Transverse colon (tissue), 4 donors: ENCODE results near the gene PIEZO1.

Source experiments
- EP300 ChIP-seq: sonication (generic); formaldehyde crosslinking; IDR thresholded peaks from one replicate; pipeline ENCODE4 v1.6.1; 2017; ENCODE audit warnings: antibody characterized with exemption, low read depth
- POLR2A ChIP-seq: fragments of 450-650 bp; IDR thresholded peaks from one replicate; pipeline ENCODE4 v1.6.1; 2016; ENCODE audit warnings: antibody characterized with exemption, mild to moderate bottlenecking, moderate library complexity
- POLR2AphosphoS5 ChIP-seq, 3 donors: sonication (generic); formaldehyde crosslinking; IDR thresholded peaks; one replicate each; pipeline ENCODE4 v1.6.1; 2016; ENCODE audit warnings: antibody characterized with exemption in 3 of 3
- TF ChIP-seq, protein P1 (sequence below), 5 experiments: fragments of 200-600 bp in 3 of 5; fragments of 450-650 bp in 2 of 5; sonication (generic) in 3 of 5; IDR thresholded peaks; 1 replicate in 2 of 5; 2 replicates in 3 of 5; pipeline ENCODE4 v1.5.1; 2016 to 2017; ENCODE audit warnings: antibody characterized with exemption in 5 of 5, inconsistent platforms in 3 of 5, mild to moderate bottlenecking in 2 of 5, moderate library complexity in 1 of 5

- TF ChIP-seq, protein P1, sequence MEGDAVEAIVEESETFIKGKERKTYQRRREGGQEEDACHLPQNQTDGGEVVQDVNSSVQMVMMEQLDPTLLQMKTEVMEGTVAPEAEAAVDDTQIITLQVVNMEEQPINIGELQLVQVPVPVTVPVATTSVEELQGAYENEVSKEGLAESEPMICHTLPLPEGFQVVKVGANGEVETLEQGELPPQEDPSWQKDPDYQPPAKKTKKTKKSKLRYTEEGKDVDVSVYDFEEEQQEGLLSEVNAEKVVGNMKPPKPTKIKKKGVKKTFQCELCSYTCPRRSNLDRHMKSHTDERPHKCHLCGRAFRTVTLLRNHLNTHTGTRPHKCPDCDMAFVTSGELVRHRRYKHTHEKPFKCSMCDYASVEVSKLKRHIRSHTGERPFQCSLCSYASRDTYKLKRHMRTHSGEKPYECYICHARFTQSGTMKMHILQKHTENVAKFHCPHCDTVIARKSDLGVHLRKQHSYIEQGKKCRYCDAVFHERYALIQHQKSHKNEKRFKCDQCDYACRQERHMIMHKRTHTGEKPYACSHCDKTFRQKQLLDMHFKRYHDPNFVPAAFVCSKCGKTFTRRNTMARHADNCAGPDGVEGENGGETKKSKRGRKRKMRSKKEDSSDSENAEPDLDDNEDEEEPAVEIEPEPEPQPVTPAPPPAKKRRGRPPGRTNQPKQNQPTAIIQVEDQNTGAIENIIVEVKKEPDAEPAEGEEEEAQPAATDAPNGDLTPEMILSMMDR (IDR thresholded peaks at IDR 0.05) = peak; percentile 84 to 98 (median 94)
- no peak for TF ChIP-seq EP300
- peak; percentile 35 for TF ChIP-seq POLR2A
- peak; percentile 77 to 92 (median 87) for TF ChIP-seq POLR2AphosphoS5 (IDR thresholded peaks at IDR 0.05)
These were observed at the start of gene PIEZO1 for GRCh38 chr16:88785106-88785924.
